NT2/D1 (cell line): ENCODE data around the gene FRY.

Experiments
- SUZ12 ChIP-seq: IDR thresholded peaks from 2 replicates; pipeline ENCODE4 v1.6.1; 2011; ENCODE audit not compliant: insufficient read length, insufficient read depth; ENCODE audit errors: extremely low read depth
- YY1 ChIP-seq: IDR thresholded peaks from 2 replicates; pipeline ENCODE4 v1.6.1; 2011; ENCODE audit not compliant: insufficient read length, insufficient read depth
- ZNF274 ChIP-seq: IDR thresholded peaks from 2 replicates; pipeline ENCODE4 v1.6.1; 2011; ENCODE audit warnings: mild to moderate bottlenecking, low read depth, low read length

GRCh38 chr13:32080328-32080744, 48.8 kb downstream of the FRY start:
- TF ChIP-seq SUZ12 (no peak), YY1 (no peak), ZNF274 (no peak)
